Fibroblast of mammary gland (primary cell): ENCODE data around the gene WFDC1.

Source experiments
- DNase-seq: peaks from one replicate; pipeline ENCODE4 v3.0.0-alpha.2; 2010; ENCODE audit warnings: low read depth
- H3K4me3 ChIP-seq: 2 replicates; pipeline ENCODE4 v1.5.1; 2011; ENCODE audit warnings: low read depth, mild to moderate bottlenecking, low read length, moderate library complexity; ENCODE audit not compliant: control insufficient read depth
- CTCF ChIP-seq: conservative IDR thresholded peaks from 2 replicates; pipeline ENCODE4 v1.5.1; 2011; ENCODE audit warnings: low read depth, low read length, inconsistent platforms; ENCODE audit not compliant: control insufficient read depth, insufficient read depth

The WFDC1 gene

GRCh38 chr16:84277244-84277823 is 17.3 kb upstream of the WFDC1 start:
- peak; percentile 47 for DNase-seq
- peak; percentile 88 for TF ChIP-seq CTCF
- no peak overlapping the region for H3K4me3 ChIP-seq

GRCh38 chr16:84278333-84278732 is 16.3 kb upstream of the WFDC1 start:
- TF ChIP-seq CTCF: no peak
- no peak for DNase-seq
- H3K4me3 ChIP-seq: no peak overlapping the region

GRCh38 chr16:84278968-84279367 is 15.7 kb upstream of the WFDC1 start:
- DNase-seq: no peak
- no peak overlapping the region for H3K4me3 ChIP-seq
- TF ChIP-seq CTCF: no peak

GRCh38 chr16:84279881-84280280 is 14.8 kb upstream of the WFDC1 start:
- DNase-seq: no peak
- no peak for TF ChIP-seq CTCF
- H3K4me3 ChIP-seq: no peak overlapping the region

- DNase-seq: peak; percentile 30
- H3K4me3 ChIP-seq: no peak overlapping the region
- no peak for TF ChIP-seq CTCF
These were observed 13.6 kb upstream of the WFDC1 start for GRCh38 chr16:84281074-84281473.

- DNase-seq: no peak
- TF ChIP-seq CTCF: no peak
- H3K4me3 ChIP-seq: no peak overlapping the region
These were observed 12.1 kb upstream of the WFDC1 start for GRCh38 chr16:84282533-84282932.
